Measurements from ENCODE around the gene CKAP2L.

The CKAP2L gene

GRCh38 chr2:112764071-112765044 is at the start of gene CKAP2L:
CKAP2L (minus strand) TSS chr2:112764609; CDS start chr2:112764598, 11 bp downstream.
- DNase-seq: peak; percentile 97

- no peak for DNase-seq
Measured at GRCh38 chr2:112813280-112813966, 49.0 kb upstream of the CKAP2L start.

GRCh38 chr2:112812318-112813267 is 48.2 kb upstream of the CKAP2L start:
- peak; percentile 83 for DNase-seq

- peak; percentile 67 for DNase-seq
Measured at GRCh38 chr2:112811841-112812306, 47.5 kb upstream of the CKAP2L start.

- DNase-seq: no peak
Measured at GRCh38 chr2:112811276-112811831, 46.9 kb upstream of the CKAP2L start.

GRCh38 chr2:112809112-112809511 is 44.7 kb upstream of the CKAP2L start:
- DNase-seq: no peak

- no peak for DNase-seq
Measured at GRCh38 chr2:112807233-112807807, 42.9 kb upstream of the CKAP2L start.

GRCh38 chr2:112805542-112805941 is 41.1 kb upstream of the CKAP2L start:
- no peak for DNase-seq

- no peak for DNase-seq
Measured at GRCh38 chr2:112803691-112804521, 39.5 kb upstream of the CKAP2L start.

GRCh38 chr2:112800881-112801583 is 36.6 kb upstream of the CKAP2L start:
- no peak for DNase-seq

GRCh38 chr2:112798979-112799975 is 34.9 kb upstream of the CKAP2L start:
- peak; percentile 80 for DNase-seq

- DNase-seq: no peak
Measured at GRCh38 chr2:112796486-112796885, 32.1 kb upstream of the CKAP2L start.

GRCh38 chr2:112795774-112796173 is 31.4 kb upstream of the CKAP2L start:
- DNase-seq: peak; percentile 40

GRCh38 chr2:112794841-112795240 is 30.4 kb upstream of the CKAP2L start:
- DNase-seq: no peak

- DNase-seq: peak; percentile 91
Measured at GRCh38 chr2:112794131-112794733, 29.8 kb upstream of the CKAP2L start.

GRCh38 chr2:112793449-112793978 is 29.1 kb upstream of the CKAP2L start:
- DNase-seq: peak; percentile 96

GRCh38 chr2:112792419-112792818 is 28.0 kb upstream of the CKAP2L start:
- no peak for DNase-seq

- no peak for DNase-seq
Measured at GRCh38 chr2:112791693-112792230, 27.4 kb upstream of the CKAP2L start.
